AG09309 (cell line): ENCODE results near the gene ANAPC16.
A peak's percentile ranks its signal among the peaks of the same experiment; 100 is the strongest.
"Not testable (repeated sequence)": the region's sequence is repeated elsewhere in the genome, so short reads cannot be mapped to it uniquely, and the experiment has no call there.

Experiments used
- DNase-seq: peaks from one replicate; pipeline ENCODE4 v3.0.0-alpha.2; 2010; ENCODE audit warnings: low read depth
- H3K4me3 ChIP-seq: 2 replicates; pipeline ENCODE4 v1.5.1; 2011; ENCODE audit warnings: mild to moderate bottlenecking, low read depth, low read length, moderate library complexity; ENCODE audit not compliant: control insufficient read depth
- CTCF ChIP-seq: IDR thresholded peaks from 2 replicates; pipeline ENCODE4 v1.5.1; 2011; ENCODE audit warnings: mild to moderate bottlenecking, low read depth, low read length, inconsistent platforms; ENCODE audit not compliant: insufficient read depth, control insufficient read depth; ENCODE audit errors: missing control alignments

The ANAPC16 gene

GRCh38 chr10:72267381-72267780 is 51.6 kb downstream of the ANAPC16 start:
- DNase-seq, result no peak
- no peak overlapping the region for H3K4me3 ChIP-seq
- no peak for TF ChIP-seq CTCF

- DNase-seq, result no peak
- TF ChIP-seq CTCF, result no peak
- H3K4me3 ChIP-seq, result no peak overlapping the region
Measured at GRCh38 chr10:72267819-72268399, 52.1 kb downstream of the ANAPC16 start.

GRCh38 chr10:72268475-72269200 is 52.8 kb downstream of the ANAPC16 start:
- not testable (repeated sequence) for H3K4me3 ChIP-seq, DNase-seq

- no peak for TF ChIP-seq CTCF
- H3K4me3 ChIP-seq, result no peak overlapping the region
- DNase-seq, result no peak
Measured at GRCh38 chr10:72270607-72271281, 54.9 kb downstream of the ANAPC16 start.

- peak; percentile 95 for DNase-seq
- no peak for TF ChIP-seq CTCF
- H3K4me3 ChIP-seq, result peak overlapping the region; percentile 79
Measured at GRCh38 chr10:72272689-72273409, 57.0 kb downstream of the ANAPC16 start.

- DNase-seq, result peak; percentile 98
- TF ChIP-seq CTCF, result no peak
- H3K4me3 ChIP-seq, result peak within 1 kb of the TSS; percentile 93
Measured at GRCh38 chr10:72273410-72274212, 57.8 kb downstream of the ANAPC16 start, which contains the start of gene DDIT4. Gene DDIT4 (plus strand): TSS chr10:72273924. CDS start chr10:72274217, 293 bp downstream.
